Testis (tissue), 3 donors: Measurements from ENCODE around the gene IRF9. TPM values are rescaled to one million over a fixed set of nuclear protein-coding genes. Genes with fewer than 3 reads are reported as not detected.

Experiments
- DNase-seq: peaks from one replicate; pipeline ENCODE4 v3.0.0-alpha.2; 2019
- H3K27ac ChIP-seq, 2 donors: fragments of 200-600 bp; sonication (generic); one replicate each; pipeline ENCODE4 v1.5.1; 2019
- H3K27me3 ChIP-seq: fragments of 200-600 bp; sonication (generic); one replicate; pipeline ENCODE4 v1.5.1; 2019
- H3K36me3 ChIP-seq: fragments of 200-600 bp; sonication (generic); one replicate; pipeline ENCODE4 v1.5.1; 2017; ENCODE audit warnings: low read depth; ENCODE audit errors: missing control alignments
- H3K4me1 ChIP-seq: fragments of 200-600 bp; sonication (generic); one replicate; pipeline ENCODE4 v1.5.1; 2019
- H3K4me3 ChIP-seq, 2 donors: fragments of 200-600 bp; sonication (generic); one replicate each; pipeline ENCODE4 v1.5.1; 2017 to 2019
- H3K9me3 ChIP-seq: fragments of 200-600 bp; sonication (generic); one replicate; pipeline ENCODE4 v1.5.1; 2017
- POLR2A ChIP-seq: fragments of 450-650 bp; IDR thresholded peaks from one replicate; pipeline ENCODE4 v1.6.1; 2017; ENCODE audit warnings: antibody characterized with exemption, mild to moderate bottlenecking, moderate library complexity
- WGBS, 2 donors: methylation state at CpG; one replicate each; pipeline ENCODE4 v1.1.5; 2018; 5-methylcytosine and 5-hydroxymethylcytosine counted together
- intact Hi-C: fragments of 100-400 bp; cut with DNase I; formaldehyde crosslinking; loops from one replicate; pipeline ENCODE4 v1.15.1; 2023; ENCODE audit warnings: low total_unique reads
- polyA plus RNA-seq: library from polyadenylated mRNA; stranded (reverse); fragments of 350-450 nt; fragmentation: Illumina TruSeq; extraction: RNeasy Lipid Tissue Mini Kit (QIAGEN cat#74804); gene quantifications from one replicate; pipeline ENCODE4 v1.2.3, GENCODE V29; 2014; ENCODE audit warnings: low read depth, low replicate concordance; ENCODE audit not compliant: insufficient read depth
- total RNA-seq, 2 donors: library from RNA; depleted of rRNA; stranded (reverse); fragments of >200 nt; gene quantifications; one replicate each; pipeline ENCODE4 v1.2.3, GENCODE V29; 2016
- TF ChIP-seq, protein P1 (sequence below), 3 experiments: fragments of 450-650 bp in 2 of 3; fragments of 200-600 bp in 1 of 3; sonication (generic) in 1 of 3; IDR thresholded peaks; one replicate each; pipeline ENCODE4 v1.5.1; 2016 to 2019; ENCODE audit warnings: antibody characterized with exemption in 3 of 3, mild to moderate bottlenecking in 2 of 3, moderate library complexity in 1 of 3

IRF9 gene
- total and polyA plus RNA-seq, 3 donors from 2014 or later = 45.7 to 74.8 (median 56.2) TPM

DNA sequence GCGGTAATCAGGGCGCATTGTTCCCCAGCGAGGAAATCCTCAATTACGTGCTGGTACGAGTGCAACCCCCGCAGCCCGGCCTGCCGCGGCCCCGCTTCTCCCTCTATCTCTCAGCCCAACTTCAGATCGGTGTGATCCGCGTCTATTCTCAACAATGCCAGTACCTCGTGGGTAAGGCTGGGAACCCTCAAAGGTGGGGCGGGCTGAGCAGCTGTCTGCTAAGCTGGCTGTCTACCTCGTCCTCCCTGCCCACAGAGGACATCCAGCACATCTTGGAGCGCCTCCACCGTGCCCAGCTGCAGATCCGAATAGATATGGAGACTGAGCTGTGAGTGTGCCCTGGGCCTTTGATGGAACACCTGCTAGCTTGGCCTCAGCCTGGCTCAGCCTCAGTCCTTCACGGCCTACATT is 11.8 kb downstream of the IRF9 start:
- 66 to 70% methylated on average over 18 to 19 of the region's 20 CpGs for WGBS, 2 donors
- intact Hi-C loops = no loop called here
- Histone ChIP-seq H3K4me3 (peak overlapping the region in 1 of 2 donors; percentile 50), H3K27ac (no peak overlapping the region), H3K36me3 (no peaks in the 10 kb centered on the region), H3K27me3 (no peaks in the 10 kb centered on the region), H3K4me1 (no peaks in the 10 kb centered on the region), H3K9me3 (no peaks in the 10 kb centered on the region)
- no peak for DNase-seq
- no peak for TF ChIP-seq POLR2A
- TF ChIP-seq, protein P1, sequence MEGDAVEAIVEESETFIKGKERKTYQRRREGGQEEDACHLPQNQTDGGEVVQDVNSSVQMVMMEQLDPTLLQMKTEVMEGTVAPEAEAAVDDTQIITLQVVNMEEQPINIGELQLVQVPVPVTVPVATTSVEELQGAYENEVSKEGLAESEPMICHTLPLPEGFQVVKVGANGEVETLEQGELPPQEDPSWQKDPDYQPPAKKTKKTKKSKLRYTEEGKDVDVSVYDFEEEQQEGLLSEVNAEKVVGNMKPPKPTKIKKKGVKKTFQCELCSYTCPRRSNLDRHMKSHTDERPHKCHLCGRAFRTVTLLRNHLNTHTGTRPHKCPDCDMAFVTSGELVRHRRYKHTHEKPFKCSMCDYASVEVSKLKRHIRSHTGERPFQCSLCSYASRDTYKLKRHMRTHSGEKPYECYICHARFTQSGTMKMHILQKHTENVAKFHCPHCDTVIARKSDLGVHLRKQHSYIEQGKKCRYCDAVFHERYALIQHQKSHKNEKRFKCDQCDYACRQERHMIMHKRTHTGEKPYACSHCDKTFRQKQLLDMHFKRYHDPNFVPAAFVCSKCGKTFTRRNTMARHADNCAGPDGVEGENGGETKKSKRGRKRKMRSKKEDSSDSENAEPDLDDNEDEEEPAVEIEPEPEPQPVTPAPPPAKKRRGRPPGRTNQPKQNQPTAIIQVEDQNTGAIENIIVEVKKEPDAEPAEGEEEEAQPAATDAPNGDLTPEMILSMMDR (IDR thresholded peaks at IDR 0.05) = no peak

DNA sequence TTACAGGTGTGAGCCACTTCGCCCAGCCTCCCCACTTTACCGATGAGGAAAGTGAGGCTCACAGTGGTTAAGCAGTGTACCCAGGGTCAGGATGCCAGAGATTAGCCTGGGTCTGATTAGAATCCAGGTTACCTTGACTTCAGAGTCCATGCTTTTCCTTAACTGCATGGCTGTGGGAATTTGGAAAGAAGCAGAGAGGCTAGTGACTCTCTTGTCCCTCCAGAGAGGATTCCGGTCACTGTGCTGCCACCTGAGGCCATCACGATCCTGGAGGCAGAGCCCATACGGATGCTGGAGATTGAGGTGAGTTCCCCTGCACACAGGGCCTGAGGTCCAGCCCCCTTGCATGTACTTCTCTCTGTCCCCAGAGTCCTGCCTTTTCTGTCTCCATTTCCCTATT is 15.5 kb downstream of the IRF9 start:
- H3K36me3 ChIP-seq = no peaks in the 10 kb centered on the region

DNA sequence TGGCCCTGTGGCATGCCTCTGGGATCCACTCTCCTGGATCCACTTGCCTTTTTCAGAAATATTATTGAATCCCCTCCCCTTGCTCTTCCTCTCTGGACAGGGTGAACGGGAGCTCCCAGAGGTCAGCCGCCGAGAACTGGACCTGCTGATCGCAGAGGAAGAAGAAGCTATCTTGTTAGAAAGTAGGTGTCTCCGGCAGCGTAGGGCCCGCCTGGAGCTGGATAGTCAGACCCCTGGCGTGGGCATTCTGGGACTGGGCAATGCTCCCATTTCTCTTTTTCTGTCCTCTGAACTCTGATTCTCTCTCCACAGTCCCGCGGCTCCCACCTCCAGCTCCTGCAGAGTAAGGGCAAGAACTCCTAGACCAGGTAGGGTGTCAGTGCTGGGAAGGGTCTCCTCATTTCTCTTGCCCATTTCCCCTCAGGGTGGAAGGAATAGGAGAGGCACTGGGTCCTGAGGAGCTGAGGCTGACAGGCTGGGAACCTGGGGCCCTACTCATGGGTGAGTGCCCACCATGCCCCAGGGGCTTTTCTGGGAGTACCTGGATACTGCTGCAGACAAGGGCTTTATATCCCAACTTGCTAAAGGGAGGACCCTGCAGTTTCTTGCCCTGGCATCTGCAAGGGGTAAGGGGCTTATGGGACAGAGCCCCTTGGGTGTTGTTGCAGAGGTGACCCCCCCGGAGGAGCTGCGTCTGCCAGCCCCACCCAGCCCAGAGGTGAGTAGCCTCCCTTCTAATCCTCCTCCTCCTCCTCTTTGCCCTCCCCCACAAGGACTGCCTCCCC is 16.2 kb downstream of the IRF9 start:
- TF ChIP-seq POLR2A = no peak
- TF ChIP-seq, protein P1 (IDR thresholded peaks at IDR 0.05) = no peak
- H3K4me3 ChIP-seq = no peak overlapping the region
- no peak for DNase-seq
- H3K4me1 ChIP-seq = no peaks in the 10 kb centered on the region
- H3K9me3 ChIP-seq = no peaks in the 10 kb centered on the region
- intact Hi-C loops = no loop called here
- H3K27ac ChIP-seq = no peak overlapping the region
- 87% methylated on average over 8 to 12 of the region's 12 CpGs for WGBS, 2 donors
- no peaks in the 10 kb centered on the region for H3K27me3 ChIP-seq
- no peaks in the 10 kb centered on the region for H3K36me3 ChIP-seq

More for the DNA sequence above, 15.5 kb downstream of the IRF9 start:
- no peak overlapping the region for H3K4me3 ChIP-seq
- no peak overlapping the region for H3K27ac ChIP-seq
- H3K9me3 ChIP-seq = no peaks in the 10 kb centered on the region
- H3K4me1 ChIP-seq = no peaks in the 10 kb centered on the region
- WGBS, 2 donors = 95 to 100% methylated on average over 5 of the region's 5 CpGs
- TF ChIP-seq POLR2A = no peak
- TF ChIP-seq, protein P1 (IDR thresholded peaks at IDR 0.05) = no peak
- intact Hi-C loops = no loop called here
- H3K27me3 ChIP-seq = no peaks in the 10 kb centered on the region
- no peak for DNase-seq

DNA sequence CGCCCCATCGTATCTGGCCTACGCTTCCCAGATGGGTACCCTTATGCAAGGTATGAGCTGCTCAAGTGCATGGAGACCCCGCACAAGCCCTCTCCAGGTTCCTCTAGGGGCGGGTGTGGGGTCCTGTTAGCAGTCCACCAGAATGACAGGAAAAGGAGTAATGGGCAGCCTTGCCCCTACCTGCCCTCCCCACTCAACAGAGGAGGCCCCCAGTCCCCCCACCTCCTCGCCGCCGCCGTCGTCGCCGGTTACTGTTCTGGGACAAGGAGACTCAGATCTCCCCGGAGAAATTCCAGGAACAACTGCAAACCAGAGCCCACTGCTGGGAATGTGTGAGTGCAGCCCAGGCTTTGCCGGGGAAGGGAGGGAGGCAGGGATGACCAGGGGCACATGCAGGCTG is 16.8 kb downstream of the IRF9 start:
- DNase-seq = no peak
- TF ChIP-seq POLR2A = no peak
- TF ChIP-seq, protein P1 (IDR thresholded peaks at IDR 0.05) = no peak
- Histone ChIP-seq H3K4me1 (no peaks in the 10 kb centered on the region), H3K36me3 (no peaks in the 10 kb centered on the region), H3K4me3 (no peak overlapping the region), H3K27me3 (no peaks in the 10 kb centered on the region), H3K9me3 (no peaks in the 10 kb centered on the region), H3K27ac (no peak overlapping the region)
- intact Hi-C loops = no loop called here
- WGBS, 2 donors = 93 to 94% methylated on average over 6 to 14 of the region's 14 CpGs
